Neutrophil (primary cell): ENCODE results near the gene MCRIP2.
A peak's percentile ranks its signal among the peaks of the same experiment; 100 is the strongest.

ENCODE experiments used
- H3K27ac ChIP-seq: fragments of 200-600 bp; sonication (generic); 2 replicates; pipeline ENCODE4 v1.5.1; 2016; ENCODE audit warnings: mild to moderate bottlenecking, moderate library complexity
- H3K27me3 ChIP-seq: fragments of 200-600 bp; sonication (generic); 2 replicates; pipeline ENCODE4 v1.6.0; 2016; ENCODE audit warnings: mild to moderate bottlenecking
- H3K36me3 ChIP-seq: fragments of 200-600 bp; sonication (generic); 2 replicates; pipeline ENCODE4 v1.5.1; 2017
- H3K4me1 ChIP-seq, 2 experiments: fragments of 200-600 bp in 1 of 2; sonication (generic) in 1 of 2; 1 replicate in 1 of 2; 2 replicates in 1 of 2; pipeline versions ENCODE4 v1.5.1 to v1.6.1; 2013 to 2016; ENCODE audit warnings: low read depth in 1 of 2, low read length in 1 of 2, mild to moderate bottlenecking in 1 of 2, moderate library complexity in 1 of 2; ENCODE audit not compliant: control insufficient read depth in 1 of 2, insufficient read depth in 1 of 2
- H3K4me3 ChIP-seq, 2 experiments: fragments of 200-600 bp in 1 of 2; sonication (generic) in 1 of 2; 1 replicate in 1 of 2; 2 replicates in 1 of 2; pipeline ENCODE4 v1.5.1; 2013 to 2016; ENCODE audit warnings: low read depth in 1 of 2, low read length in 1 of 2, mild to moderate bottlenecking in 1 of 2, moderate library complexity in 1 of 2
- H3K9me3 ChIP-seq: fragments of 200-600 bp; sonication (generic); 2 replicates; pipeline ENCODE4 v1.5.1; 2016
- TF ChIP-seq, protein P1 (sequence below): fragments of 200-600 bp; sonication (generic); IDR thresholded peaks from 2 replicates; pipeline ENCODE4 v1.5.1; 2016; ENCODE audit warnings: antibody characterized with exemption

MCRIP2 gene

DNA sequence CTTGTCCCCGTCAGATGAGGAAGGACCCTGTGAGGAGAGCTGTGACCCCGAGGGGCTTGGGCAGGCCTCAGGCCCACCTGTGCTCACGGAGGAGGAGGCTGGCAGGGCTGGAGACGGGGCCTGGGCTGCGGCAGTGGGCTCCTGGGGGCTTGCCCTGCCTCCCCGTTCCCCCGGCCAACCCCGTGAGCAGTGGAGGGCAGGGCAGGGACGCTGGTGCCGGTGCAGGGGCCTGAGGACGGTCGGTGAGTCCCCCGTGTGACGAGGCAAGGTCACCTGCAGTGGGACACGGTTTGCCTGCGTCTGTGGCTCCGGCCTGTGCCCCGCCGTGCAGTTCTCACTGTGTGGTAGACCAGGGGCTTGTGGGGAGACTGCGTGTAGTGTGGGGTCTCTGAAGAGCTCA, 18.0 kb downstream of the MCRIP2 start:
- no peaks in the 10 kb centered on the region for H3K9me3 ChIP-seq
- H3K36me3 ChIP-seq: peaks cover 6% of the 10 kb centered on the region
- no peak overlapping the region for H3K4me3 ChIP-seq

DNA sequence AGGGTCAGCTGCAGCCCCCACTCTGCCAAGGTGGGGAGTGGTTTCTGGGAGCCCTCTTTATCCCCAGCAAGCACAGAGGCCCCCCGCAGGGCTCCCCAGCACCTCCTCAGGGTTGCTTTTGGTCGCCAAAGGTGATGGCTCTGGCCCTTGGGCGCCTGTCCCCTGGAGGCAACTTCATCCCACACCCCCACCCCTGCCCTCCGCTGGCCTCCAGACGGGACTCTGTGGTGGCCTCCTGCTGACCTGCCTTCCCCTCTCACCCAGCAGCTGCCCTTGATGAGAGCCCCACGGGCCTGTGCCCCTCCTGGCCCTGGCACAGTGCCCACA, 18.5 kb downstream of the MCRIP2 start:
- H3K4me1 ChIP-seq: peaks cover 9 to 13% of the 10 kb centered on the region in 2 experiments
- no peaks in the 10 kb centered on the region for H3K9me3 ChIP-seq
- TF ChIP-seq, protein P1, sequence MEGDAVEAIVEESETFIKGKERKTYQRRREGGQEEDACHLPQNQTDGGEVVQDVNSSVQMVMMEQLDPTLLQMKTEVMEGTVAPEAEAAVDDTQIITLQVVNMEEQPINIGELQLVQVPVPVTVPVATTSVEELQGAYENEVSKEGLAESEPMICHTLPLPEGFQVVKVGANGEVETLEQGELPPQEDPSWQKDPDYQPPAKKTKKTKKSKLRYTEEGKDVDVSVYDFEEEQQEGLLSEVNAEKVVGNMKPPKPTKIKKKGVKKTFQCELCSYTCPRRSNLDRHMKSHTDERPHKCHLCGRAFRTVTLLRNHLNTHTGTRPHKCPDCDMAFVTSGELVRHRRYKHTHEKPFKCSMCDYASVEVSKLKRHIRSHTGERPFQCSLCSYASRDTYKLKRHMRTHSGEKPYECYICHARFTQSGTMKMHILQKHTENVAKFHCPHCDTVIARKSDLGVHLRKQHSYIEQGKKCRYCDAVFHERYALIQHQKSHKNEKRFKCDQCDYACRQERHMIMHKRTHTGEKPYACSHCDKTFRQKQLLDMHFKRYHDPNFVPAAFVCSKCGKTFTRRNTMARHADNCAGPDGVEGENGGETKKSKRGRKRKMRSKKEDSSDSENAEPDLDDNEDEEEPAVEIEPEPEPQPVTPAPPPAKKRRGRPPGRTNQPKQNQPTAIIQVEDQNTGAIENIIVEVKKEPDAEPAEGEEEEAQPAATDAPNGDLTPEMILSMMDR: no peak
- H3K27me3 ChIP-seq: no peaks in the 10 kb centered on the region
- peaks cover 6% of the 10 kb centered on the region for H3K36me3 ChIP-seq
- H3K4me3 ChIP-seq: peak overlapping the region in 1 of 2 experiments; percentile 45
- peak overlapping the region; percentile 44 for H3K27ac ChIP-seq

More for the DNA sequence above, 18.0 kb downstream of the MCRIP2 start:
- H3K27me3 ChIP-seq: no peaks in the 10 kb centered on the region
- H3K4me1 ChIP-seq: peaks cover 9 to 13% of the 10 kb centered on the region in 2 experiments
- TF ChIP-seq, protein P1: no peak
- no peak overlapping the region for H3K27ac ChIP-seq

DNA sequence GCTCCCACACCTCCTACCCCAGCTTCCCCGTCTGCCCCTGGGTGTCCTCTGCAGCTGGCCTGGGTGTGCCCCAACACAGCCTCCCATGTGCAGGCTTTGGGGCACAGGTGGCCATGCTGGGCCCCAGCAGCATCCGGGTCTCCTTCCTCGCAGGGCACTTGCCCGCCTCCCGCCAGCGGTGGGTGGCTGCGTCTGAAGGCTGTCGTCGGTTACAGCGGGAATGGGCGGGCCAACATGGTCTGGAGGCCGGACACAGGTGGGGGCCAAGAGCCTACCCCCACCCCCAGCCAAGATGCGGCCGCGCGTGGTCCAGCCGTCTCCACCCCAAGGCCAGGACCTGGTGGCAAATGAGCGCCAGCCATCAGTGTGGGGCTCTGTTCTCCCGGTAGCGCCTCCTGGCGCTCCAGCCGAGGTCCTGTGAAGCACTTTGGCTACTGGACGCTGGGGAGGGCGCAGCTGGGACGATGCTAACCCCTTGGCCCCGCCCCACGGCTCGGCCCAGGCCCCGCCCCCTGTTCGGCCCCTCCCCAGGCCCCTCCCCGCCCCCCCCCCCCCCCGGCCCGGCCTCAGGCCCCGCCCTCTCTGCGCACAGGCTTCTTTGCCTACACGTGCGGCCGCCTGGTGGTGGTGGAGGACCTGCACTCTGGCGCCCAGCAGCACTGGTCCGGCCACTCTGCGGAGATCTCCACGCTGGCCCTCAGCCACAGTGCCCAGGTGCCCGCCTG, 19.0 kb downstream of the MCRIP2 start:
- H3K4me1 ChIP-seq: peaks cover 9 to 13% of the 10 kb centered on the region in 2 experiments
- H3K27ac ChIP-seq: peak overlapping the region; percentile 44
- TF ChIP-seq, protein P1: peak; percentile 72
- H3K9me3 ChIP-seq: no peaks in the 10 kb centered on the region
- no peaks in the 10 kb centered on the region for H3K27me3 ChIP-seq
- H3K36me3 ChIP-seq: peaks cover 4% of the 10 kb centered on the region
- peak overlapping the region; percentile 31 to 45 for H3K4me3 ChIP-seq

DNA sequence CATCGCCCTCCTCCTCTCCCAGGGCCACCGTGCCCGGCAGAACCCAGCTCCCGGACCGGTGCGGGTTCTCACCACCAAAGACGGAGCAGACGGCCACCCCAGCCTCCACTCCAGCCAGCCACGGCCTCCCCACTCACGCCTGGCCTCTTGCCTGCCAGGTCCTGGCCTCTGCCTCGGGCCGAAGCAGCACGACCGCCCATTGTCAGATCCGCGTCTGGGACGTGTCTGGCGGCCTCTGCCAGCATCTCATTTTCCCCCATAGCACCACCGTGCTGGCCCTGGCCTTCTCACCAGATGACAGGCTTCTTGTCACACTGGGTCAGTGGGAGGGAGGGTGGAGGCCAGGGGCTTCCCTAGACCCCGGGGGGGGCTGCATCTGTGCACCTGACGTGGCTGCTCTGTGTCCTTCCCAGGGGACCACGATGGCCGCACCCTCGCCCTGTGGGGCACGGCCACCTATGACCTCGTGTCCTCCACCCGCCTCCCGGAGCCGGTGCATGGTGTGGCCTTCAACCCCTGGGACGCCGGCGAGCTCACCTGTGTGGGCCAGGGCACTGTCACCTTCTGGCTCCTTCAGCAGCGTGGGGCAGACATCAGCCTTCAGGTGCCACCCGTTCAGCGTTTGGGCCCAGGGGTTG, 19.7 kb downstream of the MCRIP2 start:
- Histone ChIP-seq H3K36me3 (no peaks in the 10 kb centered on the region), H3K27me3 (no peaks in the 10 kb centered on the region), H3K9me3 (no peaks in the 10 kb centered on the region), H3K27ac (peak overlapping the region; percentile 4), H3K4me1 (peaks cover 9 to 13% of the 10 kb centered on the region in 2 experiments), H3K4me3 (no peak overlapping the region)
- TF ChIP-seq, protein P1: no peak

DNA sequence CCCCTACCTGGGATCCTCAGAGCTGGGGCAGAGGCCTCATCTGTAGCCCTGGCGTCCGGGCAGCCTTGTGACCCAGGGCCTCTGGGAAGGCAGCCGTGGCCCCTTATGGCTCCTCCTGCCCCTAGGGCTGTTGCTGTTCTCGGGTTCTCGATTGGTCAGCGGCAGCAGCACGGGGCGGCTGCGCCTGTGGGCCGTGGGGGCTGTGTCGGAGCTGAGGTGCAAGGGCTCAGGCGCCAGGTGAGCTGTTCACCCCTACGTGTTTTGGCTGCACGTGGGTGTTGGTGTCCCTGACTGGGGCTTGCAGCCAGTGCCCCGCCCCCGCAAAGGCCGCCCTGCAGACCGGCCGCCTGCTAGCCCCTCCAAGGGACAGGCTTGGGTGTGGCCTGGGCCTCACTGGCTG, 20.5 kb downstream of the MCRIP2 start:
- H3K27me3 ChIP-seq: no peaks in the 10 kb centered on the region

More for the DNA sequence above, 20.5 kb downstream of the MCRIP2 start:
- H3K27ac ChIP-seq: no peak overlapping the region
- peaks cover 9 to 13% of the 10 kb centered on the region in 2 experiments for H3K4me1 ChIP-seq
- TF ChIP-seq, protein P1: no peak
- no peaks in the 10 kb centered on the region for H3K36me3 ChIP-seq
- no peak overlapping the region for H3K4me3 ChIP-seq
- no peaks in the 10 kb centered on the region for H3K9me3 ChIP-seq
